GM21825 (cell line): ENCODE measurements around the gene SUCO.
"Not testable (repeated sequence)": the region's sequence is repeated elsewhere in the genome, so short reads cannot be mapped to it uniquely, and the experiment has no call there.

Experiments
- ATAC-seq: cut with Tn5 transposase; IDR thresholded peaks from one replicate; pipeline ENCODE4 v1.9.1; 2021; ENCODE audit warnings: mild to moderate bottlenecking, moderate library complexity; ENCODE audit not compliant: unreplicated experiment

The SUCO gene

DNA sequence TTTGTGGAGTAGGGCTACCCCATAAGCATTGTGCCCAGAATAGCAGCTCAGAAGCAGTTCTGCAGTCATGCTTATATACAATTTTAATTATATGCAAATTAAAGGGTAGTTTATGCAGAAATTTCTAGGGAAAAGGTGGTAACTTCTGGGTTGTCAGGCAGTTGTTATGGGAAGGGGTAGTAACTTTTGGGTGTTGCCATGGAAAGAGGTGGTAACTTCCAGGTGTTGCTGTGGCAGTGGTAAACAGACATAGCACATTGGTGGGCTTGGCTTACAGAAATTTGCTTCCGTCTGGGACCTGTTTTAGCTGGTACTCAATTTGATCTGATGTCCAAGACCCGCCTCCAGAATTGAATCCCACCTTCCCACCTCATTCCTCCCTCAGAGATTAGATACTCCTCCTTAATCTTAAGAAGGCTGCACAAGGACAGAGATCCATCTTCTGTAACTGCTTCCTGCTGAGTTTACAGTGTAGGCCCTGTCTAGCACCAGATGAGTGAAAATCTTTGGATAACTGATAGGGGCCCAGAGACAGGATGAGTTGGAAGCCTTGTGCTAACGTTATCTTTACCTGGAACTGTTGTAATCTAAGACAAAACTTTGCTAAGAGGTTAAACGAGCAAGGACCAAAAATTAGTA is 26.7 kb downstream of the SUCO start:
- no peak for ATAC-seq

GRCh38 chr1:172561252-172561651 is 28.3 kb downstream of the SUCO start:
- ATAC-seq = no peak

GRCh38 chr1:172566196-172566997 is 33.4 kb downstream of the SUCO start:
- ATAC-seq = no peak

GRCh38 chr1:172567720-172568119 is 34.8 kb downstream of the SUCO start:
- no peak for ATAC-seq

DNA sequence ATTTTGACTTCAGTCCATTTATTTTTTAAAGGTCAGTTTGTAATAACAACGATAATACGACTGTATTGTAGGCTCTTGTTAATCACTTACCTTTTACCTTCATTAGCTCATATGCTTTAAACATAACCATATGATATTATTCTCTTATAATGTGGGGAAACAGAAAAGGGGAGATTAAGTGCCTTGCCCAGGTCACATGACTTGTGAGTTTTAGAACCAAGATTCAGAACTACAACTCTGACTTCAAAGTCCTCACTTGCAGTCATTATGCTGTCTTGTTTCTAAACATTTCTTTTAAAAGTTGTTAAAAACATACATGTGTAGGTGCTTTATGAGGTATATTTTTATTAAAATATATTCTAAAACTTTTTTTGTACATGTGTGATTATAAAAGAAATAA is 41.1 kb downstream of the SUCO start:
- ATAC-seq = no peak

- no peak for ATAC-seq
Observed at GRCh38 chr1:172578586-172578985, 45.6 kb downstream of the SUCO start.

DNA sequence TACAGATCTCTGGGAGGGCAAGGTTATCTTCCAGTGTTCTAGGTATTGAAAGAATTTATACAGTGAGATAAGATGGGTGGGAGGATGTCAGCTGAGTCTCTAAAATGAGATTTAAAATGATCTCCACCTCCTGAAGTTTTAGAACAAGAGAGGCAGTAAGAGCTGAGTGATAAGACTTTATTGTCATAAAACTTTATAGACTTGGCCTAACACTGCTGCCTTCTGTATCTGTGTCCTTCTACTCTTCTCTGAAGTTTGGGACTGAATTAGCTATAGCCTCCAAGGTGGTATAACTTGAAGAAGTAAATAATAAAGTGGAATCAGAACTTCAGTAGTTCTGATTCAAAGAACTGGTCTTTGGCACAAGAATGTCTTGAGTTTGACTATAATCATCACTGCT is 48.3 kb downstream of the SUCO start:
- ATAC-seq = no peak

DNA sequence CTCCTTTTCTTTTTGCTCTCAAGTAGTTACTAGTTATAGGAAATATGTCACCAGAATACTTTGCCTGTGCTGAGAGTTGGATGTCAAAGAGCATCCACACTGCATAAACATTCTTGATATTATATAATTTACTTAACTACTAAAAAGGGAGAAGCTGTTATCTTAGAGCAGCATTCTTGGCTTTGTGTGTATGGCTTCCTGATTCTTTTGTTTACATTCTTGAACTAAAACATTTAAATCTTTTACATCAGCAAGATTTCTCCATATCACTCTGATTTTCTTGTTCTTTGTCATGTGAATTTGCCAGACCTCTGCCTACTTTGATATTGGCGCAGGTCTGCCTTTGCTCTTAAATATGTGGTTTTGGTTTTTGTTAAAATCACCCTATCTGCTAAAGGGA is 48.8 kb downstream of the SUCO start:
- no peak for ATAC-seq

DNA sequence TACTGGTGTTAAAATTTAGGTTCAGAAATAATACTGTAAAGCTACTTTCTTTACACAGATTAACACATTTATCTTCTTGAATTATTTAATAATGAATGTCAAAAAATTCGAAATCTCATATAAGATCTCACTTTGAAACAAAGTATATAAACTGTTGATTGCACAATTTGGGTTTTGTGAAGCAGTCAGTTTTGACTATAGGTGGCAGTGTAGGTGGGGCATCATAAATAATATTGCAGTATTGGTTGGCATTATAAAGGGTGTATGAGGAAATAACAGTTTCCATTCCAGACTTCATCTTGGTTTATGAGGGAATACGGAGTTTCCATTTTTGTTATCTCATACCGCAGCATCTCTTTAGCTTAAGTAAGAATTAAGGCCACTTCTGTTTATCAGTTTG is 49.9 kb downstream of the SUCO start:
- no peak for ATAC-seq

DNA sequence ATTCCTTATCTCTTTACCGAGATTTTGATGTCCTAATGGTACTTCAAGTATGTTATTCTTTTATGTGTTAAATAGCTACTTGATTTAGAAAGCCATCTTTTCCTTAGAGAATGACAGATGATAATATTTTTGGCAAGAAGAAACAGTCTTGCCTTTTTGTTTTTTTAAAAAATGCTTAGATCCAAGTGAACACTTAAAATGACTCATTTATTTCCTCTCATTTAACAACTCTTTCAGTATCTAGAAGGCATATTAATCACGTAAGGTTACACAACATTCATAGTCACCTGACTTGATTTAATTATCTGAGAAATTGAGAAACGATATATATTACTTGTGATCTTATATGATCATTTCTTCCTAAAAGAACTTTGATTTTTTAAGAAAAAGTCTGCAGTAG is 52.4 kb downstream of the SUCO start:
- ATAC-seq = no peak

GRCh38 chr1:172585861-172586260 is 52.9 kb downstream of the SUCO start:
- no peak for ATAC-seq

DNA sequence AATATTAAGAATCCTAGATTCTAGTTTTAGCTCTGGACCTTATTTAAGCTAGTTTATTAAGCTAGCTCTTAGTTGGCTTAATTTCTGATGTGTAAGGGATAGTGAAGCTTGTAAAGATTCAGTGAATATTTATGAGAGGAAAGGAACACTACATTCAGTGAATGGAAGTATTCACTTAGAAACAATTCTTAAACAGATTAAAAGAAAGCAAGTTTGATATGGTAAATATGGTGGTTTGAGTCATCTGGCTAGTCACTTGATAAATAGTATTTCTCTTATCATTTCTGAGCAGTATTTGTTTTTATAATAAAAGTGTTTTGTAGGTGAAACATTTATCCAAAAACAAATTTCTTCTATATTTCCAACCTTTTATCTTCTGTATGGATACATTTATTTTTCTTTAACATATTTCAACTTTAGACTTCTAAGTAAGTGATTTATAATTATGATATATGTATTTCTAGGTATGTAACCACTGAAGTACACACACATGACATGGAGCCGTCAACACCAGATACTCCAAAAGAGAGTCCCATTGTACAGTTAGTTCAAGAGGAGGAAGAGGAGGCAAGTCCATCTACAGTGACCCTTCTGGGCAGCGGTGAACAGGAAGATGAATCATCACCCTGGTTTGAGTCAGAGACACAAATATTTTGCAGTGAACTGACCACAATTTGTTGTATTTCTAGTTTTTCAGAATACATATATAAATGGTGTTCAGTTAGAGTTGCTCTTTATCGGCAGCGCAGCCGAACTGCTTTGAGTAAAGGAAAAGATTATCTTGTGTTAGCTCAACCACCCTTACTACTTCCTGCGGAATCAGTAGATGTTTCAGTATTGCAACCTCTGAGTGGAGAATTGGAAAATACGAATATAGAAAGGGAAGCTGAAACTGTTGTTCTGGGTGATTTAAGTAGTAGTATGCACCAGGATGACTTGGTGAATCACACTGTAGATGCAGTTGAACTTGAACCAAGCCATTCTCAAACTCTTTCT is 55.6 kb downstream of the SUCO start:
- ATAC-seq = no peak

DNA sequence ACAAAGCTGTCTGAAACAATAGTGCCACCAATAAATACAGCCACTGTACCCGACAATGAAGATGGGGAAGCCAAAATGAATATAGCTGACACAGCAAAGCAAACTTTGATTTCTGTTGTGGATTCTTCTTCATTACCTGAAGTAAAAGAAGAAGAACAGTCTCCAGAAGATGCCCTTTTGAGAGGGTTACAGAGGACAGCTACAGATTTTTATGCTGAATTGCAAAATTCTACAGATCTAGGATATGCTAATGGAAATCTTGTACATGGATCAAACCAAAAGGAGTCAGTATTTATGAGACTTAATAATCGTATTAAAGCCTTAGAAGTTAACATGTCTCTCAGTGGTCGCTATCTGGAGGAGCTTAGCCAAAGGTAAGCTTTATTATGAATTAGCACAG is 56.6 kb downstream of the SUCO start:
- no peak for ATAC-seq

DNA sequence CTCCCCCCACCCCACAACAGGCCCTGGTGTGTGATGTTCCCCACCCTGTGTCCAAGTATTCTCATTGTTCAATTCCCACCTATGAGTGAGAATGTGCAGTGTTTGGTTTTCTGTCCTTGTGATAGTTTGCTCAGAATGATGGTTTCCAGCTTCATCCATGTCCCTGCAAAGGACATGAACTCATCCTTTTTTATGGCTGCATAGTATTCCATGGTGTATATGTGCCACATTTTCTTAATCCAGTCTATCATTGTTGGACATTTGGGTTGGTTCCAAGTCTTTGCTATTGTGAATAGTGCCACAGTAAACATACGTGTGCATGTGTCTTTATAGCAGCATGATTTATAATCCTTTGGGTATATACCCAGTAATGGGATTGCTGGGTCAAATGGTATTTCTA is 58.5 kb downstream of the SUCO start:
- ATAC-seq = not testable (repeated sequence)

- ATAC-seq = not testable (repeated sequence)
Observed at GRCh38 chr1:172595066-172595465, 62.1 kb downstream of the SUCO start.

DNA sequence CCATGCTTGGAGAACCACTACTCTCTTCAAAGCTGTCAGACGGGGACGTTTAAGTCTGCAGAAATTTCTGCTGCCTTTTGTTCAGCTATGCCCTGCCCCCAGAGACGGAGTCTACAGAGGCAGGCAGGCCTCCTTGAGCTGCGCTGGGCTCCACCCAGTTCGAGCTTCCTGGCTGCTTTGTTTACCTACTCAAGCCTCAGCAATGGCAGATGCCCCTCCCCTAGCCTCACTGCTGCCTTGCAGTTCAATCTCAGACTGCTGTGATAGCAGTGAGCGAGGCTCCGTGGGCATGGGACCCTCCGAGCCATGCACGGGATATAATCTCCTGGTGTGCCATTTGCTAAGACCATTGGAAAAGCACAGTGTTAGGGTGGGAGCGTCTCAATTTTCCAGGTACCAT is 63.8 kb downstream of the SUCO start:
- not testable (repeated sequence) for ATAC-seq

- ATAC-seq = no peak
Observed at GRCh38 chr1:172599912-172600311, 67.0 kb downstream of the SUCO start.

- ATAC-seq = no peak
Observed at GRCh38 chr1:172600615-172601014, 67.7 kb downstream of the SUCO start.

DNA sequence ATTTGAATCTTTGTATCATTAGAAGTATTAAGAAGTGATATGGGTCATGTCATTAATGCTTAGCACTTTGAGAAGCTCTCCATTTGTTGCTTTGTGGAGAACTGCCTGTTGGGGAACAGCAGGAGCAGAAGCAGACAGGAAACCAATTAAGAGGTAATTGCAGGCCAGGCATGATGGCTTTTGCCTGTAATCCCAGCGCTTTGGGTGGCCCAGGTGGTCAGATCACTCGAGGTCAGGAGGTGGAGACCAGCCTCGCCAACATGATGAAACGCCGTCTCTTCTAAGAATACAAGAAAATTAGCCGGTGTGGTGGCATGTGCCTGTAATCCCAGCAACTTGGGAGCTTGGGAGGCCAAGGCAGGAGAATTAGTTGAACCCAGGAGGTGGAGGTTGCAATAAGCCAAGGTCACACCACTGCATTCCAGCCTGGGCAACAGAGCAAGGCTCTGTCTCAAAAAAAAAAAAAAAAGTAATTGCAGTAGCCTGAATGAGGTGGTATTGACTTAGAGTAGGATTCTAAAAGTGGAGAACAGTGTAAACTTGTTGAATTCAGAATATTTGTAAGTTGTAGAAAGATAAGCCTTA is 68.2 kb downstream of the SUCO start:
- ATAC-seq = no peak

DNA sequence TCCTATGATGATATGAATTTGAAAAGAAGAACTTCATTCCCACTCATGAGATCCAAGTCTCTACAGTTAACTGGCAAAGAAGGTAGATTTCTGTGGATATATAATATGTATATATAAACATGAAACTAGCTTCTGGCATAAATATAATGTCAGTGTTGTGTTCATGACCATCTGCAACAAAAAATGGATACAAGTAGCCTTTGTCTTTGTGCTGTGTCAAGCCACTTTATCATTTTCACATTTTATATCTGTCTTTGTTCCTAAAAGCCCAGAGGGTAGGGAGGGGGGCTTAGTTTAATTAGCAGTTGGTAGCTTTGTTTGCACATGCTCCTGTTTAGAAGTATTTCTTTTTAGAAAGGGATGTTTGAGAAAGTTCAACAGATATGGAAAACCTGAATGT is 69.8 kb downstream of the SUCO start:
- no peak for ATAC-seq

DNA sequence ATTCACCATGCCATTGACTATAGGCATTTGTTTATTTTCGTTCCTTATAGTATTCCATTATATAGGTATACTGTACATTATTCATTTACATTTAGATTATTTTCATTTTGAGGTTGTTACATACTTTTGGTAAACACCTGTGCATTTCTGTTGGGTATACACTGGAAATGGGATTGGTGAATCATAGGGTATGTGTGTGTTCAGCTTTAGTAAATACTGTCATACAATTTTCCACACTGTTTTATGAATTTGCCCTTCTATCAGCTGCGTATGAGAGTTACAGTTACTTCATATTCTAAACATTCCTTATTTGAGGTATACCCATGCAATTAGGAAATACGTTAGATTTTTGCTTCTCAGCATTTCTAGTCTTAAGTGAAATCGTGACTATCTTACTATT is 70.9 kb downstream of the SUCO start:
- no peak for ATAC-seq
